GM15510 (cell line): ENCODE results near the gene R3HCC1L.

Experiments used
- POLR2A ChIP-seq: IDR thresholded peaks from 3 replicates; pipeline ENCODE4 v1.6.1; 2011; ENCODE audit warnings: borderline replicate concordance; ENCODE audit not compliant: insufficient read length; ENCODE audit errors: extremely low read depth

Gene R3HCC1L

GRCh38 chr10:98107644-98108430 lies 26.6 kb upstream of the R3HCC1L start:
- TF ChIP-seq POLR2A = no peak

DNA sequence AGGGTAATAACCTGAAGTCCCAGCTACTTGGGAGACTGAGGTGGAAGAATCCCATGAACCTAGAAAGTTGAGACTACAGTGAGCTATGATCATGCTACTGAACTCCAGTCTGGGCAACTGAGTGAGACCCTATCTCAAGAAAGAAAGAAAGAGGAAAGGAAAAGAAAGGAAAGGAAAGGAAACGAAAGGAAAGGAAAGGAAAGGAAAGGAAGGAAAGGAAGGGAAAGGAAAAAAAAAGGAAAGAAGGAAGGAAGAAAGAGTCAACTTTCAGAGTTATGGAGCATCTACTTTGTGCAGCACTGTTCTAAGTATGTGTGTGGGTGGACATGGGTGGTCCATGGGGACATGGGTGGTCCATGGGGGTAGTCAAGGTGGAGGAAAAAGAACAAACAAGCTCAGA lies 24.1 kb upstream of the R3HCC1L start:
- TF ChIP-seq POLR2A = no peak

GRCh38 chr10:98115031-98115787 lies 19.2 kb upstream of the R3HCC1L start:
- no peak for TF ChIP-seq POLR2A

DNA sequence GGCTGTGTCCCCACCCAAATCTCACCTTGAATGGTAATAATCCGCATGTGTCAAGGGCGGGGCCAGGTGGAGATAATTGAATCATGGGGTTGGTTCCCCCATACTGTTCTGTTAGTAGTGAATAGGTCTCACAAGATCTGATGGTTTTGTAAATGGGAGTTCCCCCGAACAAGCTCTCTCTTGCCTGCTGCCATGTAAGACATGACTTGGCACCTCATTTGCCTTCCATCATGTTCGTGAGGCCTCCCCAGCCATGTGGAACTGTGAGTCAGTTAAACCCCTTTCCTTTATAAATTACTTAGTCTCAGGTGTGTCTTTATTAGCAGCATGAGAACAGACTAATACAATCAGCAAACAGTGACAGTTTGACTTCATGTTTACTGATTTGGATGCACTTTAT lies 14.6 kb upstream of the R3HCC1L start:
- no peak for TF ChIP-seq POLR2A

DNA sequence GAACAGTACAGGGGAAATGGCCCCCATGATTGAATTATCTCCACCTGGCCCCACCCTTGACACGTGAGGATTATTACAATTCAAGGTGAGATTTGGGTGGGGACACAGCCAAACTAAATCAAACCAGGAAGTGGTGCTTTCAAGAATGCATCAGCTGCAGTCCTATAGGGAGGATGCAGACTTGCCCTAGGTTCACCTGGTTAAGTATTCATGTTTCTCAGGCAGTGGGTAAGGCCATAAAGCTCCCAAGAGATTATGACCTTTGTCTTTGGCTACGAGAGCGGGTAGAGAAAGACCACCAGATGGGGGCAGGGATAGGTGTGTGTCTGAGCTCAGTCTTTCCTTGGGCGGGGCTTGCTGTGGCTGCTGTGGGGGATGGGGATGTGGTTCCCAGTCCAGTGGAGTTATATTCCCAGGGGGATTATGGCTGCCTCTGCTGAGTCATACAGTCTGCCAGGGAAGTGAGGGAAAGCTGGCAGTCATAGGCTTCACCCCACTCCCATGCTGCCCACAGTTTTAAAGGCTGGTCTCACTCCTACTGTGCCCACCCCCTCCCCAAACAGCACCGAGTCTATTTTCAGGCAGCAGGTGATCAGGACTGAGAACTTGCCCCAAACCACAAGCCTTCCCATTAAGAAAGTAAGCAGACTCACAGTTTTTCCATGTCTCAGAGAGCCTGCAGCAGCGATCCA lies 8.4 kb upstream of the R3HCC1L start:
- TF ChIP-seq POLR2A = no peak

GRCh38 chr10:98128802-98129201 lies 5.7 kb upstream of the R3HCC1L start:
- TF ChIP-seq POLR2A = no peak

- TF ChIP-seq POLR2A = no peak
Observed at GRCh38 chr10:98131619-98132018, 2.8 kb upstream of the R3HCC1L start.

DNA sequence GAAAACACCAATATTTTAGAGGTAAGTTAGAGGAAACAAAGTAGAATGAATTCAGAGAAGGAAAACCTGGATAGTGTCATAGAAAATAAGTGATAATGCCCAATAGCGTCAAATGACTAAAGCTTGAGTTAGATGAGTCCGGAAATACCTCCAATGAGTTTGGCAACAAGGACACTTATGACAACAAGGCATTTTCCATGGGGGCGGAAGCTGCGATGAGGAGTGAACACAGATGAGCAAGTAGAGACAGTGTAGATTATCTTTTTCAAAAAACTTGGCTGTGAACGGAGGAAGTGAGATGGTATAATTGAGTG lies 383 bp upstream of the R3HCC1L start:
- no peak for TF ChIP-seq POLR2A

GRCh38 chr10:98135222-98135899 lies 904 bp downstream of the R3HCC1L start:
- TF ChIP-seq POLR2A = no peak

DNA sequence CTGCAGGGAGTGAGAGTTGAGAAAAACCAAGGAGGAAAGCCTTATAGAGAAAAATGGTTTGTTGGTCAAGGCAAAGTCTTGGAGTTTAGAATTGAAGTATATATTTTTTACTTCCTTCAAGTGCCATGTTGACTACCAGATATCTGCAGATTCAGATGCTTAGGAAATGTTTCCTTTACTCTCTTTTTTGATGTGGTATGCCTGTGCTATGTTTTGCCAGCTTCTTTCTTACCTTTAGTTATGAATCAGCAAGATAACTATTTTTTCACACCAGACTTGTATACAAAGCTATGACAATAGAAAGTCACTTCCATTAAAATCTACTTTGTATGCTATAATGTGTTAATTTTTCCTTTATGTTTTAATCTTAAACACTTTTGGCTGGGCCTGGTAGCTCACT lies 3.6 kb downstream of the R3HCC1L start:
- no peak for TF ChIP-seq POLR2A

DNA sequence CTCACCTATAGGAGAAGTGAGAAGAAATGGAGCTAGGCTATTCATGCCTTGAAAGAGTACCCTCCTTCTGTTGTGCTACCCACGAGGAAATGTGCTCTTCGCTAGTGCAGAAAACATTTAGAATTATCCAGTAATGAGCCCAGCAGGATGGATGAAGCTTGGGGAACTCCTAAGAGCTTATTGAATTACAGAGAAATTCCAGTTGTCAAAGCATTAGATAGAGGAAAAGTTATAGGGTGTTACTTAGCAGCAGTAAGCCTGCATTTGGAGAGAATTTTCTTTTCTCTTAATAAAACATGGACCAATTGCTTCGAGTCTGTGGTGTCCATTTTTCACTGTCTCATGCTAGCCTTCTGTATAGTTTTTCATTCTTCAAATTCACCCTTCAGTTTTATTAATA lies 5.0 kb downstream of the R3HCC1L start:
- no peak for TF ChIP-seq POLR2A

GRCh38 chr10:98141484-98142073 lies 7.1 kb downstream of the R3HCC1L start:
- no peak for TF ChIP-seq POLR2A

DNA sequence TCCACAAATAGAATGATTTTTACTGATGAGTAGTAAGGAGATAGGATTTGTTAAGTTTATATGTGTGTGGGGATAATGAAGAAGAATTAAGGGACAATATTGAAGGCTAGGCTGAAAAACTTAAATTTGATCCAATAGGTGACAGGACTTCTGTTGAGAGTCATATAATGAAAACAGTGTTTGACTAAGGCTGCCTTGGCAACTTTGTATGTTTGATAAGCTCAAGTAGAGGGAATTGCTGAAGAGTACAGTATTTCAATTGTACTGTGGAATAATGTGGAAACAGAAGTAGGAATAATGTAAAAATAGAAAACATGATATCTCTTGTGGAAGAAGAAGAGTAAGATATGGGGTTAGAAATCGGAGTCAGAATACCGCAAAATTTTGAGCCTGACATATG lies 10.5 kb downstream of the R3HCC1L start:
- TF ChIP-seq POLR2A = no peak

GRCh38 chr10:98149858-98150257 lies 15.4 kb downstream of the R3HCC1L start:
- TF ChIP-seq POLR2A = no peak

- no peak for TF ChIP-seq POLR2A
Observed at GRCh38 chr10:98150544-98150943, 16.1 kb downstream of the R3HCC1L start.
